ENCODE measurements around the gene FAM234A. TPM values are rescaled to one million over a fixed set of nuclear protein-coding genes. Genes with fewer than 3 reads are reported as not detected.
A peak's percentile ranks its signal among the peaks of the same experiment; 100 is the strongest.

The FAM234A gene
- total RNA-seq, 1 donor from 2014 or later = 133 TPM

GRCh38 chr16:279531-279930 is 44.9 kb downstream of the FAM234A start:
- H3K4me3 Mint-ChIP-seq = peak overlapping the region; percentile 56
- H3K27me3 Mint-ChIP-seq (ENCODE audit: low read depth) = peaks cover 57% of the 10 kb centered on the region
- no peak for DNase-seq (ENCODE audit: low spot score in 2 of 2, unreplicated experiment in 2 of 2)
- H3K9me3 Mint-ChIP-seq = no peaks in the 10 kb centered on the region
- H3K27ac Mint-ChIP-seq = no peak overlapping the region
- TF ChIP-seq CTCF (IDR thresholded peaks at IDR 0.05; ENCODE audit: unreplicated experiment) = no peak
- H3K36me3 Mint-ChIP-seq = no peaks in the 10 kb centered on the region
- H3K4me1 Mint-ChIP-seq = no peaks in the 10 kb centered on the region

- no peak for DNase-seq (ENCODE audit: low spot score in 2 of 2, unreplicated experiment in 2 of 2)
- peaks cover 53% of the 10 kb centered on the region for H3K27me3 Mint-ChIP-seq (ENCODE audit: low read depth)
- H3K27ac Mint-ChIP-seq = no peak overlapping the region
- H3K9me3 Mint-ChIP-seq = no peaks in the 10 kb centered on the region
- no peak for TF ChIP-seq CTCF (IDR thresholded peaks at IDR 0.05; ENCODE audit: unreplicated experiment)
- H3K36me3 Mint-ChIP-seq = no peaks in the 10 kb centered on the region
- H3K4me3 Mint-ChIP-seq = peak overlapping the region; percentile 56
- H3K4me1 Mint-ChIP-seq = no peaks in the 10 kb centered on the region
Observed at GRCh38 chr16:280005-280460, 45.4 kb downstream of the FAM234A start.

- no peak for TF ChIP-seq CTCF (IDR thresholded peaks at IDR 0.05; ENCODE audit: unreplicated experiment)
- Mint-ChIP-seq H3K9me3 (no peaks in the 10 kb centered on the region), H3K4me1 (no peaks in the 10 kb centered on the region), H3K27ac (no peak within 1 kb of the TSS), H3K27me3 (ENCODE audit: low read depth) (peaks cover 50% of the 10 kb centered on the region), H3K36me3 (no peaks in the 10 kb centered on the region), H3K4me3 (peak within 1 kb of the TSS; percentile 62)
- DNase-seq (ENCODE audit: low spot score in 2 of 2, unreplicated experiment in 2 of 2) = no peak
Observed at GRCh38 chr16:280552-280951, 45.9 kb downstream of the FAM234A start, which contains the start of gene ARHGDIG. TSS of gene ARHGDIG (plus strand) at chr16:280591. CDS start at chr16:280681, 90 bp downstream.

- Mint-ChIP-seq H3K4me3 (peak overlapping the region; percentile 62), H3K36me3 (no peaks in the 10 kb centered on the region), H3K27me3 (ENCODE audit: low read depth) (peaks cover 49% of the 10 kb centered on the region), H3K9me3 (no peaks in the 10 kb centered on the region), H3K27ac (no peak overlapping the region), H3K4me1 (no peaks in the 10 kb centered on the region)
- TF ChIP-seq CTCF (IDR thresholded peaks at IDR 0.05; ENCODE audit: unreplicated experiment) = no peak
- DNase-seq (ENCODE audit: low spot score in 2 of 2, unreplicated experiment in 2 of 2) = no peak
Observed at GRCh38 chr16:280991-281659, 46.5 kb downstream of the FAM234A start.

GRCh38 chr16:281660-282255 is 47.1 kb downstream of the FAM234A start:
- Mint-ChIP-seq H3K27ac (no peak overlapping the region), H3K27me3 (ENCODE audit: low read depth) (peaks cover 42% of the 10 kb centered on the region), H3K9me3 (no peaks in the 10 kb centered on the region), H3K36me3 (peaks cover 3% of the 10 kb centered on the region), H3K4me3 (no peak overlapping the region), H3K4me1 (no peaks in the 10 kb centered on the region)
- no peak for DNase-seq (ENCODE audit: low spot score in 2 of 2, unreplicated experiment in 2 of 2)
- no peak for TF ChIP-seq CTCF (IDR thresholded peaks at IDR 0.05; ENCODE audit: unreplicated experiment)

All from mesothelial cell of epicardium (in vitro differentiated cells).